ENCODE measurements around the gene DDI2.

DDI2 gene

GRCh38 chr1:15674386-15675159 lies 57.3 kb downstream of the DDI2 start:
- TF ChIP-seq GATA3 (IDR thresholded peaks at IDR 0.05; ENCODE audit: low read depth, low read length) (no peak), GATA2 (IDR thresholded peaks at IDR 0.05; ENCODE audit: low read depth, low read length) (no peak)

DNA sequence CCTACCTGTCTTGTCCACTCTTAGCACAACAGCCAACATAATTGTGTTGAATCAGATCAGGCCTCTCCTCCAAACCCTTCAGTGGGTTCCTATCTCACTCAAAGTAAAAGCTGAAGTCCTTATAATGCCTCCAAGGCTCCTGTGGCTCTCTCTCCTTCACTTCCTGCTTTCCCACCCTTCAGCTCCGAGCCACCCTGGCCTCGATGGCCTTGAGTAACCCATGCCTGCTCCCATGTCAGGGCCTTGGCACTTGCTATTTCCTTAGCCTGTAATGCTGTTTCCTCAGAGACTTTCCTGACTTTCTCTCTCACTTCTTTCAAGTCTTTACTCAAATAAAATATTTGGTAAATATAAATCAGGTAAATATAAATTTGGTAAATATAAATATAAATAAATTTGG lies 58.8 kb downstream of the DDI2 start:
- no peak for TF ChIP-seq GATA2 (IDR thresholded peaks at IDR 0.05; ENCODE audit: low read depth, low read length)
- no peak for TF ChIP-seq GATA3 (IDR thresholded peaks at IDR 0.05; ENCODE audit: low read depth, low read length)

DNA sequence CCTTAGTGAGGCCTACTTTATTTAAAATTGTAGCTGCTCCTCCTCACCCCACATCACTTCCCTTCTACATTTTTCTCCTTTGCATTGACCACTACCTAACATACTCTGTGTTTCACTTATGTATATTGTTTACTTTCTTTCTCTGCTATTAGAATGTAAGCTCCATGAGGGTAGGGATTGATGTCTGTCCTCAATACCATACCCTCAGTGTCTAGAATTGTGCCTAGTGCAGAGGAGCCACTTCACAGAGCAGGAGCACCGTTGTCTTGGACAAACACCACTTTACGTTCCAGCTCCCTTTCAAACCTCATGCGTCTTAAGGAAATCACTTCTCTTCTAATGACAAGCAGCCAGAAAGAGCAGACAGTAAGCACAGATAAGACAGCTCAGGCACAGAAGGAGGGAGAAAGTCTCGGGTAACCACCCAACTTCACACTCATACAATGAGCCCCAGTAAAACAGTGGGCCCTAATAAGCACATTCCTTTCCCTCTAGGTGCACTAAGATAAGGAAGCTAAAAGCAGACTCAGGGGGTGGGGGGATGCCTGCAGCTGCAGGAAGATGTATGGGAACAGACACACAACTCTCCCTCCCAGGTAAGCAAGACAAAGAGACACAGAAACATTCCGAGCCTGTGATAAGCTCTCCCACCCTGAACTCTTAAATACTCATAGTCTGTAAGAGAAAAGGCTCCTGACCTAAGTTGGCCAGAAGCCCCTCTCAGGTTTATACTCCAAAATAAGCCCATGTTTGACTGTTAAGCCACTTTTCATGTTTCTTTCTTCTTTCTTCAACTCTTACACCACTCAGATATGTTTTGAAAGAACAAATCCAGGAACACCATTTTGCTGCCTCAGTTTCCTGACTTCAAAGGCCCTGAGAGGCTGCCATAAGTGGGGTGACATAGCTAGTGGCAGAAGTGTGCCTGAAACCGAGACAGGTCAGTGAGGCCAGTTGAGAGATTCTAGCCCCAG lies 59.7 kb downstream of the DDI2 start:
- TF ChIP-seq GATA2 (IDR thresholded peaks at IDR 0.05; ENCODE audit: low read depth, low read length), result no peak
- TF ChIP-seq GATA3 (IDR thresholded peaks at IDR 0.05; ENCODE audit: low read depth, low read length), result no peak

DNA sequence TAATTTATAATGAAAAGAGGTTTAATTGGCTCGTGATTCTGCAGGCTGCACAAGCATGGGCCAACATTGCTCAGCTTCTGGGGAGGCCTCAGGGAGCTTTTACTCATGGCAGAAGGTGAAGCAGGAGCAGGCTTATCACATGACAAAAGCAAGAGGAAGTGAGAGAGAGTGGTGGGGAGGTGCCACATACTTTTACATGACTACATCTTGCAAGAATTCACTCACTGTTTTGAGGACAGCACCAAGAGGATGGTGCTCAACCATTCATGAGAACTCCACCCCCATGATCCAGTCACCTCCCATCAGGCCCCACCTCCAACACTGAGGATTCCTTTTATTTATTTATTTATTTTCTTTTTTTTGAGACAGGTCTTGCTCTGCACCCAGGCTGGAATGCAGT lies 61.3 kb downstream of the DDI2 start:
- no peak for TF ChIP-seq GATA3 (IDR thresholded peaks at IDR 0.05; ENCODE audit: low read depth, low read length)
- TF ChIP-seq GATA2 (IDR thresholded peaks at IDR 0.05; ENCODE audit: low read depth, low read length), result no peak

DNA sequence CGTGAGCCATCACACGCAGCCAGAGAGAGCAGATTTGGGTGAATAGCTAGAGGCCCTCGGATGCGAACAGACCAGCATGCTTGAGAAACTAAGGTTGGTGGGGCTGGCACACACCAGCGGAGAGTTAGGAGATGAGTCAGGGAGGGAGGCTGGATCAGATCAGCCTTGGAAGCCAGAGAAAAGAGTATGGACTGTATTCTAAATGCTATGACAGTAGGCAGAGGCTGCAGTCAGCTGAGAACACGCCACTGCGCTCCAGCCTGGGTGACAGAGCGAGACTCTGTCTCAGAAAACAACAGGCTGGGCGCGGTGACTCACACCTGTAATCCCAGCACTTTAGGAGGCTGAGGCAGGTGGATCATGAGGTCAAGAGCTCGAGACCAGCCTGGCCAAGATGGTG lies 62.9 kb downstream of the DDI2 start:
- TF ChIP-seq GATA2 (IDR thresholded peaks at IDR 0.05; ENCODE audit: low read depth, low read length) (no peak), GATA3 (IDR thresholded peaks at IDR 0.05; ENCODE audit: low read depth, low read length) (no peak)

DNA sequence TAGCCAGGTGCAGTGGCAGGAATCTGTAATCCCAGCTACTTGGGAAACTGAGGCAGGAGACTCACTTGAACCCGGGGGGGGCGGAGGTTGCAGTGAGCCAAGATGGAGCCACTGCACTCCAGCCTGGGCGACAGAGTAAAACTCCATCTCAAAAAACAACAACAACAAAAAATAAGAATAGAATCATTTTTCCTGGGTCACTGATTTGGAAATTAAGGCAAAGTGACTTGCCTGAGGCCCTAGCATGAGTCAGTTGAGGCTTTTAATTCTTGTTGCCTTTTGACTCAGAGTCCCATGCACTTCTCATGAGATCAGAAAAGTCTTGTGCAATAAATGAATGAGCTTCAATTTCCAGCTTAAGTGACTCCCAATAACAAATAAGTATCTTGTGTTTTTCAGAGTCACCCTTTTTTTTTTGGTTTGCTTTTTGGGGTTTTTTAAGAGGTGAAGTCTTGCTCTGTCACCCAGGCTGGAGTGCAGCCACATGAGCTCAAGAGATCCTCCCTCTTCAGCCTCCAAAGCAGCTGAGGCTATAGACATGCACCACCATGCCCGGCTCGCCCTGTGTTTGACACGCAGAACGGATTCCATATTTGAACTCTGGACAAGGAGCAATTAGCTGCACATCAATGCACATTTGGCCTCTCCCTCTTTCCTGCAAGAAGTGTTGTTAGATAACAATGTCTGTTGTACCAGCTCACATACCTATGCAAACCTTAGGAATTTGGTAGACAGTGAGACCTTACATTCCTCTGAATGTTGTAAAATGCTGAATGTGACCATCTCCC lies 63.5 kb downstream of the DDI2 start:
- TF ChIP-seq GATA3 (IDR thresholded peaks at IDR 0.05; ENCODE audit: low read depth, low read length) (no peak), GATA2 (IDR thresholded peaks at IDR 0.05; ENCODE audit: low read depth, low read length) (no peak)

- TF ChIP-seq GATA3 (IDR thresholded peaks at IDR 0.05; ENCODE audit: low read depth, low read length) (no peak), GATA2 (IDR thresholded peaks at IDR 0.05; ENCODE audit: low read depth, low read length) (no peak)
Measured at GRCh38 chr1:15681349-15682292, 64.4 kb downstream of the DDI2 start.

GRCh38 chr1:15682936-15683341 lies 65.7 kb downstream of the DDI2 start:
- no peak for TF ChIP-seq GATA3 (IDR thresholded peaks at IDR 0.05; ENCODE audit: low read depth, low read length)
- TF ChIP-seq GATA2 (IDR thresholded peaks at IDR 0.05; ENCODE audit: low read depth, low read length), result no peak

DNA sequence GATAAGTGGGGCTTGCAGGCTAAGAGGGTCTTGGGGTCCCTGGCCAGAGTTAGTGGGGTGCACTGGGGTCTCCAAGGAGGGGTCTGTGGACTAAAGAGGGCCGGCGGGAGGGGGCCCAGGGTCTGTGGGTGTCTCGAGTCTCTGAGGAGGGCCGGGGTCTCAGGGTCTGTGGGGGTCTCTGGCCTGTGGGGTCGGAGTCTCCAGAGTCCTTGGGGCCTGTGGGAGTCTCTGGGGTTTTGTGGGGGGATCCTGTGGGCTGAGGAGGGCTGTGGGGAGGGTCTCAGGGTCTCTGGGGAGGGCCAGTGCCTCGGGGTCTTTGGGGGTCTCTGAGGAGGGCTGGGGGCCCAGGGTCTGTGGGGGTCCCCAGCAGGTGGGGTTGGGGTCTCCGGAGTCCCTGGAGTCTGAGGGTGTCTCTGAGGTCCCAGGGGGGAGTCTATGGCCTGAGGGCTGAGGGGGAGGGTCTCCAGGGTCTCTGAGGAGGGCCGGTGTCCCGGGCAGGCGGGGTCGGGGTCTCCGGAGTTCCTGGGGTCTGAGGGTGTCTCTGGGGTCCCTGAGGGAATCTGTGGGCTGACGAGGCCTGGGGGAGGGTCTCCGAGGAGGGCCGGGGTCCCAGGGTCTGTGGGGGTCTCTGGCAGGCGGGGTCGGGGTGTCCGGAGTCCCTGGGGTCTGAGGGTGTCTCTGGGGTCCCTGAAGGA lies 66.2 kb downstream of the DDI2 start:
- TF ChIP-seq GATA2 (IDR thresholded peaks at IDR 0.05; ENCODE audit: low read depth, low read length), result no peak
- no peak for TF ChIP-seq GATA3 (IDR thresholded peaks at IDR 0.05; ENCODE audit: low read depth, low read length)

DNA sequence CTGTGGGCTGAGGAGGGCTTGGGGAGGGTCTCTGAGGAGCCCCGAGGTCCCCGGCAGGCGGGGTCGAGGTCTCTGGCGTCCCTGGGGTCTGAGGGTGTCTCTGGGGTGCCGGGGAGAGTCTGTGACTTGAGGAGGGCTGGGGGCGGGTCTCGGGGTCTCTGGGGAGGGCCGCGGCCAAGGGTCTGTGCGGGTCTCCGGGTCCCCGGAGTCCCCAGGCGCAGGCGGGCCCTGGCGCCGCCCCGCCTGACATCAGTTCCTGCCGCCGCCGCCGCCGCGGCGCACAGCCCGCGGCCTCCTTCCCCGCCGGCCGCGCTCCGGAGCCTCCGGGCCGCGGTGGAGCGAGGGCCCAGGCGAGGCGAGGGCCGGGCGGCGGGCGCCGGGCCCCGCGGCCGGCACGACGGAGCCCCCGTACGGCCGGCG lies 66.8 kb downstream of the DDI2 start, which contains the start of gene PLEKHM2:
Gene PLEKHM2, plus strand, starts transcription at position 279 of the 420 bp plus-strand sequence. CDS start 239 bp downstream, outside the sequence.
- TF ChIP-seq GATA3 (IDR thresholded peaks at IDR 0.05; ENCODE audit: low read depth, low read length), result no peak
- no peak for TF ChIP-seq GATA2 (IDR thresholded peaks at IDR 0.05; ENCODE audit: low read depth, low read length)

DNA sequence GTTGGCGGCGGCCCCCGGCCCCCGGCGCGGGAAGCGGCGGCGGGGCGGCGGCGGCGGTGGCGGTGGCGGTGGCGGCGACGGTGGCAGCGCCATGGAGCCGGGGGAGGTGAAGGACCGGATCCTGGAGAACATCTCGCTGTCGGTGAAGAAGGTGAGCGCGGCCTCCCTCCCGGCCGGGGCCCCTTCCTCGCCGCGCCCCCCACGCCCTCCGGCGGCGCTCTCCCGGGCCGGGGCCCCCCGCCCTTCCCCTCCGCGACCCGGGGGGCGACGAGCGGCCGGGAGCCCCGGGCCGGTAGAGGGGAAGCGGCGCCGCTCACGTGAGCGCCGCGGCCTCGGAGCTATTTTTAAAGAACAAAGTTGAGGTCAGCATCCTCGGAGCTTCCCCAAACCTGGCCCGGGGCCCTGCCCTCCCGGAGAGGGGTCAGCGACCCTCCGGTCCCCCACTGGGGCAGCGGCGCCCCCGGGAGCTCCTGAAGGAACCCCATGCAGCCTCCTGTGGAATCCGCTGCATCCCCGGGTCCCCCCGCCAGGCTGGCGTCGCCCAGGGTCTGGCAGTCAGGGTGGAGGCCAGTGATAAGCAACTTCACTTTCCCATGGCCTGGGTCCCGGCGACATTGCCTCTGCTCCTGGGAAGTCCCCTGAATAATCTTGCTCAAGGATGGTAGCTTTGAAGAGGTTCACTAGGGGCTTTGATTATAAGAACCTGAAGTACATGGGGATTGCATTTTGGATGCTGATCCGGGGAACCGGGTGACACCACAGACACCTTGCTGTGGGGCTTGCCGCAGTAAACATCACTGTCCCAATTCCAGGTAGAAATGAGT lies 67.4 kb downstream of the DDI2 start:
- no peak for TF ChIP-seq GATA3 (IDR thresholded peaks at IDR 0.05; ENCODE audit: low read depth, low read length)
- no peak for TF ChIP-seq GATA2 (IDR thresholded peaks at IDR 0.05; ENCODE audit: low read depth, low read length)

Data from SH-SY5Y (cell line).